Nephron (organoid): ENCODE measurements around the gene BHLHE23.

Source experiments
- H3K27ac Mint-ChIP-seq, 3 experiments: 2 replicates each; pipeline ENCODE4 v1.8.0; 2020; ENCODE audit warnings: mixed read lengths in 3 of 3, mild to moderate bottlenecking in 2 of 3, moderate library complexity in 1 of 3
- H3K27me3 Mint-ChIP-seq: 2 replicates; pipeline ENCODE4 v1.8.0; 2021; ENCODE audit warnings: low read depth, mild to moderate bottlenecking, moderate library complexity, mixed read lengths
- H3K36me3 Mint-ChIP-seq: 2 replicates; pipeline ENCODE4 v1.8.0; 2020; ENCODE audit warnings: low read depth, mixed read lengths
- H3K4me1 Mint-ChIP-seq: 2 replicates; pipeline ENCODE4 v1.8.0; 2020; ENCODE audit warnings: mixed read lengths
- H3K4me3 Mint-ChIP-seq, 3 experiments: 2 replicates each; pipeline ENCODE4 v1.8.0; 2020; ENCODE audit warnings: mild to moderate bottlenecking in 3 of 3, mixed read lengths in 3 of 3, moderate library complexity in 2 of 3
- H3K9me3 Mint-ChIP-seq: 2 replicates; pipeline ENCODE4 v1.8.0; 2020; ENCODE audit warnings: mixed read lengths
- TF ChIP-seq, protein P1 (sequence below), 3 experiments: fragments of 200-600 bp; sonication (generic); IDR thresholded peaks; one replicate each; pipeline ENCODE4 v1.5.0; 2021; ENCODE audit warnings: antibody characterized with exemption in 3 of 3; ENCODE audit not compliant: unreplicated experiment in 3 of 3

BHLHE23 gene

GRCh38 chr20:63007360-63007645, 539 bp upstream of the BHLHE23 start:
- Mint-ChIP-seq H3K27ac (no peak overlapping the region), H3K9me3 (no peaks in the 10 kb centered on the region), H3K36me3 (no peaks in the 10 kb centered on the region), H3K27me3 (peaks cover 93% of the 10 kb centered on the region), H3K4me3 (peak overlapping the region in 1 of 3 experiments; percentile 40), H3K4me1 (peaks cover 9% of the 10 kb centered on the region)
- TF ChIP-seq, protein P1, sequence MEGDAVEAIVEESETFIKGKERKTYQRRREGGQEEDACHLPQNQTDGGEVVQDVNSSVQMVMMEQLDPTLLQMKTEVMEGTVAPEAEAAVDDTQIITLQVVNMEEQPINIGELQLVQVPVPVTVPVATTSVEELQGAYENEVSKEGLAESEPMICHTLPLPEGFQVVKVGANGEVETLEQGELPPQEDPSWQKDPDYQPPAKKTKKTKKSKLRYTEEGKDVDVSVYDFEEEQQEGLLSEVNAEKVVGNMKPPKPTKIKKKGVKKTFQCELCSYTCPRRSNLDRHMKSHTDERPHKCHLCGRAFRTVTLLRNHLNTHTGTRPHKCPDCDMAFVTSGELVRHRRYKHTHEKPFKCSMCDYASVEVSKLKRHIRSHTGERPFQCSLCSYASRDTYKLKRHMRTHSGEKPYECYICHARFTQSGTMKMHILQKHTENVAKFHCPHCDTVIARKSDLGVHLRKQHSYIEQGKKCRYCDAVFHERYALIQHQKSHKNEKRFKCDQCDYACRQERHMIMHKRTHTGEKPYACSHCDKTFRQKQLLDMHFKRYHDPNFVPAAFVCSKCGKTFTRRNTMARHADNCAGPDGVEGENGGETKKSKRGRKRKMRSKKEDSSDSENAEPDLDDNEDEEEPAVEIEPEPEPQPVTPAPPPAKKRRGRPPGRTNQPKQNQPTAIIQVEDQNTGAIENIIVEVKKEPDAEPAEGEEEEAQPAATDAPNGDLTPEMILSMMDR (IDR thresholded peaks at IDR 0.05; ENCODE audit: unreplicated experiment in 3 of 3), result no peak

DNA sequence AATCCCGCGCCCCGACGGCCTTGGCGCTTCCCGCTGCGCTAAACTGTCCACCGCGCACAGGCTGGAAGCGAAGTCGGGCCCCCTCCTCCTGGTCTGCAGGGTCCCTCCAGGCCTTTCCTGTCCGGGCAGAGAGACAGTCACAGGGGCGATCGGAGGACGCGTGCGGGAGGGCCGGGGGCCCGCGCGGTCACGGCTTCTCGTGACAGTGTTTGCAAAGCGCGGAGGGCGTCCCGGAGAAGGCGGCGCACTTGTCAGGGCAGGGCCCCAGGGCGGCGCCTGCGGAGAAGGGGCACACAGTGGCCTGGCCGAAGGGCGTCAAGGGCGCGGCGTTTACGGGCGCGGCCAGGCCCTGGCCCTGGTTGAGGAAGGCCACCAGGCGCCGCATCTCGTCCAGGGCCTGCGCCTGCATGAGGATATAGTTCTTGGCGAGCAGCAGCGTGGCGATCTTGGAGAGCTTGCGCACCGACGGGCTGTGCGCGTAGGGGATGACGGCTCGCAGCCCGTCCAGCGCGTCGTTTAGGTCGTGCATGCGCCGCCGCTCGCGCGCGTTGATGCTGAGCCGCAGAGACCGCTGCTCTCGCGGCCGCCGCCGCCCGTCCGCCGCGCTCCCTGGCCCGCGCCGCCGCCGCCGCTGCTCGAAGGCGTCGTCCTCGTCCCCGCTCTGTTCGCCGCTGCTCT, 763 bp downstream of the BHLHE23 start:
- TF ChIP-seq, protein P1 (IDR thresholded peaks at IDR 0.05; ENCODE audit: unreplicated experiment in 3 of 3), result no peak
- H3K36me3 Mint-ChIP-seq, result no peaks in the 10 kb centered on the region

GRCh38 chr20:63005365-63005861, 1.4 kb downstream of the BHLHE23 start:
- peaks cover 7% of the 10 kb centered on the region for H3K4me1 Mint-ChIP-seq
- no peak overlapping the region for H3K27ac Mint-ChIP-seq
- TF ChIP-seq, protein P1 (IDR thresholded peaks at IDR 0.05; ENCODE audit: unreplicated experiment in 3 of 3), result no peak
- H3K9me3 Mint-ChIP-seq, result no peaks in the 10 kb centered on the region
- H3K4me3 Mint-ChIP-seq, result peak overlapping the region in 1 of 3 experiments; percentile 47
- peaks cover 93% of the 10 kb centered on the region for H3K27me3 Mint-ChIP-seq
- H3K36me3 Mint-ChIP-seq, result no peaks in the 10 kb centered on the region

More for the DNA sequence above, 763 bp downstream of the BHLHE23 start:
- no peak overlapping the region for H3K27ac Mint-ChIP-seq
- peaks cover 9% of the 10 kb centered on the region for H3K4me1 Mint-ChIP-seq
- peaks cover 93% of the 10 kb centered on the region for H3K27me3 Mint-ChIP-seq
- peak overlapping the region in 2 of 3 experiments; percentile 40 to 47 for H3K4me3 Mint-ChIP-seq
- H3K9me3 Mint-ChIP-seq, result no peaks in the 10 kb centered on the region

DNA sequence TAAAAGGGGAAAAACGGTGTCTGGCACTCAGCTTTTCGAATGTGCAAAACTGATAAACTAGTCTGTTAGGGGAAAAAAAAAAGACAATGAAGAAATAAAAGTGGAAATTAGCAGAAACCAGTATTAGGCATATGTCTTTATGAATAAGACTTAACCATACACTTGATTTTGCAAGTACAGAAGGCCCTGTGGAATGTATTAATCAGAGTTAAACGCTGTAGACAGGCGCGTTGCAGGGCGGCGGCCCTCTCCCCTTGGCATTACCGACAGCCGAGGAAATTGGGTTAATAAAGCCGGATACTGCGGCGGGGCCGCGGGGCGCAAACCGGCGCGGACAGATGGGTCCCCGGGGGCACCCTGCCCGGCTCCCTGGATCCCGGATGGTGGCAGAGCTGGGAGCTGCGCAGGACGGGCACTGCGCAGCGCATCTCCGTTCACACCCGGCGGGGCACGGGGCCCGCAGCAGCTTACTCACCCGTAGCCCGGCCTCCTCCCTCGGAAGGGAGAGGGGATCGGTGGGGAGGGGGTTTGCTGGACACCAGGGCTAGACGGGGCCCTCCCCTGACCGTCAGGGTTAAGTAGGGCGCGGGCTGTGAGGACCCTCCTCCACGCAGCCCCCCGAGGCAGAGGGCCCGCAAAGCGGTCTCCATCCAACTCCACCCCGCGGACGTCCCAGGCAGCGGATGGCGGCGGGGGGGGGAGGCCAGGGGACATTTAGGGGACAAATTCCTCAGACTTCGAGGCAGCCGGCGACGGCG, 2.0 kb downstream of the BHLHE23 start:
- H3K9me3 Mint-ChIP-seq, result no peaks in the 10 kb centered on the region
- no peaks in the 10 kb centered on the region for H3K36me3 Mint-ChIP-seq
- peaks cover 4% of the 10 kb centered on the region for H3K4me1 Mint-ChIP-seq
- TF ChIP-seq, protein P1 (IDR thresholded peaks at IDR 0.05; ENCODE audit: unreplicated experiment in 3 of 3), result no peak
- H3K27me3 Mint-ChIP-seq, result peaks cover 93% of the 10 kb centered on the region
- peak overlapping the region in 1 of 3 experiments; percentile 46 for H3K4me3 Mint-ChIP-seq
- no peak overlapping the region for H3K27ac Mint-ChIP-seq

- peak overlapping the region in 1 of 3 experiments; percentile 11 for H3K4me3 Mint-ChIP-seq
- TF ChIP-seq, protein P1 (IDR thresholded peaks at IDR 0.05; ENCODE audit: unreplicated experiment in 3 of 3), result no peak
- no peak overlapping the region for H3K27ac Mint-ChIP-seq
- H3K36me3 Mint-ChIP-seq, result no peaks in the 10 kb centered on the region
- H3K4me1 Mint-ChIP-seq, result peaks cover 4% of the 10 kb centered on the region
- H3K9me3 Mint-ChIP-seq, result peaks cover 5% of the 10 kb centered on the region
- H3K27me3 Mint-ChIP-seq, result peaks cover 96% of the 10 kb centered on the region
Measured at GRCh38 chr20:63003546-63003945, 3.2 kb downstream of the BHLHE23 start.
